GM21737 (cell line): Measurements from ENCODE around the gene ZDHHC19.
"Not testable (repeated sequence)": the region's sequence is repeated elsewhere in the genome, so short reads cannot be mapped to it uniquely, and the experiment has no call there.

Experiments used
- ATAC-seq: cut with Tn5 transposase; IDR thresholded peaks from one replicate; pipeline ENCODE4 v1.9.1; 2021; ENCODE audit warnings: mild to moderate bottlenecking, moderate library complexity; ENCODE audit not compliant: unreplicated experiment

The ZDHHC19 gene

GRCh38 chr3:196225763-196226364, 14.7 kb upstream of the ZDHHC19 start:
- ATAC-seq: no peak

- ATAC-seq: no peak
Observed at GRCh38 chr3:196225086-196225485, 13.9 kb upstream of the ZDHHC19 start.

- no peak for ATAC-seq
Observed at GRCh38 chr3:196222876-196223595, 11.8 kb upstream of the ZDHHC19 start.

- no peak for ATAC-seq
Observed at GRCh38 chr3:196220991-196221390, 9.8 kb upstream of the ZDHHC19 start.

- ATAC-seq: no peak
Observed at GRCh38 chr3:196220587-196220986, 9.4 kb upstream of the ZDHHC19 start.

- ATAC-seq: no peak
Observed at GRCh38 chr3:196219970-196220311, 8.7 kb upstream of the ZDHHC19 start.

GRCh38 chr3:196219194-196219969, 8.2 kb upstream of the ZDHHC19 start:
- ATAC-seq: peak; percentile 64

- ATAC-seq: no peak
Observed at GRCh38 chr3:196218155-196218712, 7.0 kb upstream of the ZDHHC19 start.

GRCh38 chr3:196217307-196218154, 6.3 kb upstream of the ZDHHC19 start:
- no peak for ATAC-seq

GRCh38 chr3:196216681-196217211, 5.5 kb upstream of the ZDHHC19 start:
- no peak for ATAC-seq

GRCh38 chr3:196216089-196216564, 4.9 kb upstream of the ZDHHC19 start, which contains the start of gene SLC51A:
SLC51A (plus strand) TSS chr3:196216534; CDS start chr3:196216713, 179 bp downstream.
- ATAC-seq: no peak

GRCh38 chr3:196215493-196216020, 4.4 kb upstream of the ZDHHC19 start:
- ATAC-seq: no peak

GRCh38 chr3:196214783-196215441, 3.7 kb upstream of the ZDHHC19 start:
- ATAC-seq: no peak

GRCh38 chr3:196209944-196210672, 1.1 kb downstream of the ZDHHC19 start:
- ATAC-seq: not testable (repeated sequence)

GRCh38 chr3:196208942-196209695, 2.1 kb downstream of the ZDHHC19 start:
- no peak for ATAC-seq

- no peak for ATAC-seq
Observed at GRCh38 chr3:196207833-196208607, 3.2 kb downstream of the ZDHHC19 start.

- ATAC-seq: no peak
Observed at GRCh38 chr3:196207159-196207832, 3.9 kb downstream of the ZDHHC19 start.
